Astrocyte of the spinal cord (primary cell): ENCODE measurements around the gene LPP.

ENCODE experiments used
- DNase-seq: peaks from one replicate; pipeline ENCODE4 v3.0.0; 2011; ENCODE audit warnings: low read depth, low spot score
- H3K4me3 ChIP-seq: 2 replicates; pipeline ENCODE4 v1.5.1; 2011; ENCODE audit warnings: low read depth, mild to moderate bottlenecking, low read length, moderate library complexity
- CTCF ChIP-seq: IDR thresholded peaks from 2 replicates; pipeline ENCODE4 v1.5.1; 2012; ENCODE audit warnings: low read depth, mild to moderate bottlenecking, low read length, inconsistent platforms
- in situ Hi-C: cut with HindIII; loops from 2 replicates; pipeline ENCODE4 v1.10.0; 2017; ENCODE audit warnings: low sequenced_read_pairs

LPP gene

GRCh38 chr3:188266562-188267274 lies 112.8 kb downstream of the LPP start:
- DNase-seq: peak; percentile 88
- TF ChIP-seq CTCF: no peak
- peak overlapping the region; percentile 18 for H3K4me3 ChIP-seq
- in situ Hi-C loops: no loop called here

GRCh38 chr3:188267790-188268335 lies 113.9 kb downstream of the LPP start:
- TF ChIP-seq CTCF: no peak
- in situ Hi-C loops: no loop called here
- no peak for DNase-seq
- no peak overlapping the region for H3K4me3 ChIP-seq

GRCh38 chr3:188268336-188268735 lies 114.4 kb downstream of the LPP start:
- TF ChIP-seq CTCF: no peak
- in situ Hi-C loops: no loop called here
- DNase-seq: no peak
- H3K4me3 ChIP-seq: no peak overlapping the region

GRCh38 chr3:188269040-188269439 lies 115.1 kb downstream of the LPP start:
- TF ChIP-seq CTCF: no peak
- DNase-seq: no peak
- H3K4me3 ChIP-seq: no peak overlapping the region
- in situ Hi-C loops: no loop called here

- DNase-seq: peak; percentile 96
- in situ Hi-C loops: no loop called here
Observed at GRCh38 chr3:188270423-188270972, 116.5 kb downstream of the LPP start.

More at GRCh38 chr3:188270423-188270972, 116.5 kb downstream of the LPP start:
- no peak overlapping the region for H3K4me3 ChIP-seq
- no peak for TF ChIP-seq CTCF
